HG03442 (cell line): ENCODE data around the gene AEN.
"Not testable (repeated sequence)": the region's sequence is repeated elsewhere in the genome, so short reads cannot be mapped to it uniquely, and the experiment has no call there.

Experiments used
- ATAC-seq: cut with Tn5 transposase; IDR thresholded peaks from one replicate; pipeline ENCODE4 v1.9.1; 2021; ENCODE audit warnings: mild to moderate bottlenecking, moderate library complexity; ENCODE audit not compliant: unreplicated experiment

The AEN gene

GRCh38 chr15:88630798-88631463, 9.8 kb downstream of the AEN start:
- no peak for ATAC-seq

- no peak for ATAC-seq
These were observed 10.4 kb downstream of the AEN start for GRCh38 chr15:88631464-88632028.

GRCh38 chr15:88632797-88633196, 11.7 kb downstream of the AEN start:
- ATAC-seq, result not testable (repeated sequence)

GRCh38 chr15:88634449-88634848, 13.3 kb downstream of the AEN start:
- no peak for ATAC-seq

GRCh38 chr15:88635318-88635717, 14.2 kb downstream of the AEN start:
- peak; percentile 21 for ATAC-seq

- ATAC-seq, result no peak
These were observed 14.9 kb downstream of the AEN start for GRCh38 chr15:88636050-88636449.

GRCh38 chr15:88636654-88637053, 15.5 kb downstream of the AEN start:
- no peak for ATAC-seq

- ATAC-seq, result no peak
These were observed 16.3 kb downstream of the AEN start for GRCh38 chr15:88637436-88637835.

- no peak for ATAC-seq
These were observed 16.9 kb downstream of the AEN start for GRCh38 chr15:88637841-88638625.

GRCh38 chr15:88638626-88639372, 17.7 kb downstream of the AEN start, which contains the start of gene ISG20:
ISG20 (plus strand) TSS chr15:88639016; CDS start chr15:88639367, 351 bp downstream.
- peak; percentile 65 for ATAC-seq

GRCh38 chr15:88641959-88642452, 20.9 kb downstream of the AEN start:
- ATAC-seq, result no peak

GRCh38 chr15:88642514-88642913, 21.4 kb downstream of the AEN start:
- not testable (repeated sequence) for ATAC-seq

- ATAC-seq, result no peak
These were observed 23.6 kb downstream of the AEN start for GRCh38 chr15:88644741-88645140.

GRCh38 chr15:88645171-88646087, 24.3 kb downstream of the AEN start:
- no peak for ATAC-seq

- ATAC-seq, result no peak
These were observed 24.9 kb downstream of the AEN start for GRCh38 chr15:88646088-88646405.

- no peak for ATAC-seq
These were observed 25.8 kb downstream of the AEN start for GRCh38 chr15:88646951-88647350.

- ATAC-seq, result no peak
These were observed 26.4 kb downstream of the AEN start for GRCh38 chr15:88647351-88648105.

- ATAC-seq, result no peak
These were observed 27.4 kb downstream of the AEN start for GRCh38 chr15:88648357-88649214.
